Right lobe of liver (tissue), 4 donors: ENCODE data around the gene PLCB2.

Experiments
- POLR2A ChIP-seq: fragments of 450-650 bp; IDR thresholded peaks from one replicate; pipeline ENCODE4 v1.6.1; 2017; ENCODE audit warnings: antibody characterized with exemption, mild to moderate bottlenecking
- TF ChIP-seq, protein P1 (sequence below), 4 donors: fragments of 200-600 bp in 3 of 4; fragments of 450-650 bp in 1 of 4; IDR thresholded peaks; one replicate each; pipeline versions ENCODE4 v1.5.1 to v1.8.0; 2016 to 2022; ENCODE audit warnings: antibody characterized with exemption in 4 of 4, mild to moderate bottlenecking in 2 of 4
- donor health status: DM: no; HTN: no; CAD: no.
- donor health status: DM: no; HTN: no; CAD: no.
- donor health status: DM: no; HTN: yes; CAD: no.

DNA sequence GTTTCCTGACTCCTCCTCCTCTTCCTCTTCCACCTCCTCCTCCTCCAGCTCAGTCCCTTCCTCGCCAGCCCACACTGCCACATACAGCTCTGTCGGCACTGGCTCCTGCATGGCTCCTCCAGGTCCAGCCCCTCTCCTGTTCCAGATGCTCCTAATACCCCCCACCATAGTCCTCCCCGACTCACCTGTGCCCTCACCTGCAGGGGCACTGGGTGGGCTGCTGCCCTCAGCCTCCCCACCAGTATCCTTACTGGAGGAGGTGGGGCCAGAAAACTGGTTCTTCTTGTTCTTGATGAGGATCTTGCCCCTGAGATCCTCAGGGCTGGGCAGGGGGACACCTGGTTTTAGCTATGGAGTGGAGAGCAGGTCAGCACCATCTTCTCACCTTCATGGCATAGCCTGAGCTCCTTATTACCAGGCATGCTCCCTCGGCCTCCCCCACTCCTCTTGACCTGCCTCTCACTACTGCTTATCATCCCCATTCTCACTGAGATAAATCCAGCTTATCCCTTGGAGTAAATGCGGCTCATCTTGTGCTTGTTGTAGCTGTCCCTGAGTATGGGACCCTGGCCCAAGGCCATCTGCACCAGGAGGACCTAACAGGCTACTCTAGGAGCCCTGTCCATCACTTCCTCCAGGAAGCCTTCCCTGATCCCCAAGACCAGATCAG lies 11.0 kb downstream of the PLCB2 start:
- TF ChIP-seq, protein P1, sequence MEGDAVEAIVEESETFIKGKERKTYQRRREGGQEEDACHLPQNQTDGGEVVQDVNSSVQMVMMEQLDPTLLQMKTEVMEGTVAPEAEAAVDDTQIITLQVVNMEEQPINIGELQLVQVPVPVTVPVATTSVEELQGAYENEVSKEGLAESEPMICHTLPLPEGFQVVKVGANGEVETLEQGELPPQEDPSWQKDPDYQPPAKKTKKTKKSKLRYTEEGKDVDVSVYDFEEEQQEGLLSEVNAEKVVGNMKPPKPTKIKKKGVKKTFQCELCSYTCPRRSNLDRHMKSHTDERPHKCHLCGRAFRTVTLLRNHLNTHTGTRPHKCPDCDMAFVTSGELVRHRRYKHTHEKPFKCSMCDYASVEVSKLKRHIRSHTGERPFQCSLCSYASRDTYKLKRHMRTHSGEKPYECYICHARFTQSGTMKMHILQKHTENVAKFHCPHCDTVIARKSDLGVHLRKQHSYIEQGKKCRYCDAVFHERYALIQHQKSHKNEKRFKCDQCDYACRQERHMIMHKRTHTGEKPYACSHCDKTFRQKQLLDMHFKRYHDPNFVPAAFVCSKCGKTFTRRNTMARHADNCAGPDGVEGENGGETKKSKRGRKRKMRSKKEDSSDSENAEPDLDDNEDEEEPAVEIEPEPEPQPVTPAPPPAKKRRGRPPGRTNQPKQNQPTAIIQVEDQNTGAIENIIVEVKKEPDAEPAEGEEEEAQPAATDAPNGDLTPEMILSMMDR (IDR thresholded peaks at IDR 0.05), result no peak
- no peak for TF ChIP-seq POLR2A
